Measurements from ENCODE around the gene PLEKHG4B. TPM values are rescaled to one million over a fixed set of nuclear protein-coding genes. Genes with fewer than 3 reads are reported as not detected.

The PLEKHG4B gene
- total and polyA plus RNA-seq, 2 of the 4 experiments (the other 2 are of a cell fraction), result 1.1 TPM

DNA sequence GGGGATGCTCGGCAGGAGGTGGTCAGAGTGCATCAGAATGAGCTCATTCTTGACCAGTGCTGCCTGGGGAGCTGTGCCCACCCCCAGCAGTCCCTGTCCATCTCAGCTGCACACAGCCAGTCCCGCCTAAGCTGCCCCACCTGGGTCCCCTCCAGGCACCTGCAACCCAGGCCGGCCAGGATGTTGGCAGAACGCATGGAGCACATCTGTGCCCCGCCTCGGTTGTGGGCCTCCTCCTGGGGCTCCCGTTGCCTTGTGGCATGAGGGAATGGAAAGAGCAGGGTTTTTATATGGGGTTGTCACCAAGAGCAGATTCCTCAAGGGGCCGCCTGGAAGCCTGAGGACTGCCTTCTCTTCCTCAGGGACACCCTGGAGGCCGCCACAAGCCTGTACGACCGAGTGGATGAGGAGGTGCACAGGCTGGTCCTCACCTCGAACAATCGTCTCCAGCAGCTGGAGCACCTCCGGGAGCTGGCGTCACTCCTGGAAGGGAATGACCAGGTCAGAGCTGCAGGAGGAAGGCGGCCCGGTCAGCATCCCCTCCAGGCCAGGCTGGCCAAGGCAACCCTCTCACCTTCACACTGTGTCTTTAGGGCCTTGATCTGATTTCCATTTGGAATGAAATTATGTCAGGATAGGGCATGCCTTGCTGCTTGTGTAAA, 64.6 kb downstream of the PLEKHG4B start:
- Histone ChIP-seq H2BK15ac (ENCODE audit: low read depth, low read length) (no peak overlapping the region), H3K23ac (ENCODE audit: low read depth, low read length) (no peak overlapping the region), H2AFZ (replicated peaks; ENCODE audit: low read length, poor library complexity) (no peak overlapping the region), H2BK5ac (ENCODE audit: low read depth, low read length, poor library complexity, severe bottlenecking) (no peak overlapping the region), H4K5ac (ENCODE audit: low read depth, low read length) (no peak overlapping the region), H3K4me3 (ENCODE audit: insufficient read depth, low read depth, low read length) (no peak overlapping the region), H3K4me2 (ENCODE audit: low read depth, low read length) (no peak overlapping the region), H3K14ac (replicated peaks; ENCODE audit: low read depth, low read length) (no peak overlapping the region), H3K18ac (ENCODE audit: low read depth, low read length) (no peak overlapping the region), H4K8ac (ENCODE audit: low read depth in 2 of 2, low read length in 2 of 2) (no peak overlapping the region), H3K4ac (ENCODE audit: low read depth, low read length) (no peak overlapping the region), H3K56ac (ENCODE audit: extremely low read depth, insufficient read depth, low read length) (no peak overlapping the region), H3K36me3 (ENCODE audit: control insufficient read depth, insufficient read depth, low read length) (no peaks in the 10 kb centered on the region), H4K91ac (ENCODE audit: insufficient read depth, low read depth, low read length) (no peak overlapping the region), H2AK9ac (replicated peaks; ENCODE audit: low read depth, low read length, poor library complexity) (no peak overlapping the region), H3K9me3 (ENCODE audit: control insufficient read depth, insufficient read depth, low read length) (no peaks in the 10 kb centered on the region), H2BK120ac (ENCODE audit: low read depth, low read length) (no peak overlapping the region), H3K4me1 (ENCODE audit: control insufficient read depth, insufficient read depth, low read length) (peaks cover 12% of the 10 kb centered on the region), H2BK20ac (ENCODE audit: low read depth, low read length) (no peak overlapping the region), H3K79me1 (ENCODE audit: low read depth in 1 of 2, low read length in 2 of 2) (no peaks in the 10 kb centered on the region), H3K27me3 (ENCODE audit: control insufficient read depth, insufficient read depth, low read length) (no peaks in the 10 kb centered on the region), H3K9me1 (ENCODE audit: insufficient read depth, low read length) (peaks cover 10% of the 10 kb centered on the region; the same call in 1 of the 2 replicates), H2AK5ac (ENCODE audit: low read depth, low read length) (no peak overlapping the region), H3K27ac (ENCODE audit: insufficient read depth, low read length) (no peak overlapping the region), H4K20me1 (ENCODE audit: insufficient read depth, low read length) (no peaks in the 10 kb centered on the region), H3K9ac (ENCODE audit: low read depth, low read length) (no peak overlapping the region)
- dilution Hi-C loops (cut with HindIII; ENCODE audit: low sequenced_read_pairs, unreplicated experiment) (no loop called here), in situ Hi-C loops (cut with MboI; ENCODE audit: low sequenced_read_pairs) (no loop called here), intact Hi-C loops (cut with micrococcal nuclease) (no loop called here)
- POLR2A ChIA-PET (ENCODE audit: unreplicated experiment), result no interaction called here
- no peak for DNase-seq
- 82% methylated on average over 6 of the region's 17 CpGs; no CpG with 5 or more reads in 1 of the 2 experiments for WGBS, 2 experiments (ENCODE audit: extremely low coverage in 2 of 2, insufficient read length in 1 of 2)
- CTCF ChIA-PET, result no interaction called here
- TF ChIP-seq RFX5 (IDR thresholded peaks at IDR 0.05; ENCODE audit: low read depth, low read length) (no peak), MXI1 (IDR thresholded peaks at IDR 0.05; ENCODE audit: borderline replicate concordance, low read depth, low read length) (no peak), FOS (IDR thresholded peaks at IDR 0.05; ENCODE audit: low read depth, low read length) (no peak), CEBPB (IDR thresholded peaks at IDR 0.05; ENCODE audit: low read depth, low read length) (no peak)
- no TSS peak for BruUV-seq (replicated peaks)
- no peak for ATAC-seq (ENCODE audit: low read depth)

All from IMR-90 (cell line).